DMS53 (cell line): ENCODE results near the gene SLX9.
A peak's percentile ranks its signal among the peaks of the same experiment; 100 is the strongest.

ENCODE experiments used
- DNase-seq: peaks from one replicate; lab custom pipeline; 2025; lab: John Stamatoyannopoulos, UW

SLX9 gene

GRCh38 chr21:44930543-44930981, 9.3 kb upstream of the SLX9 start:
- peak; percentile 14 for DNase-seq

GRCh38 chr21:44931137-44931500, 8.7 kb upstream of the SLX9 start:
- no peak for DNase-seq

DNA sequence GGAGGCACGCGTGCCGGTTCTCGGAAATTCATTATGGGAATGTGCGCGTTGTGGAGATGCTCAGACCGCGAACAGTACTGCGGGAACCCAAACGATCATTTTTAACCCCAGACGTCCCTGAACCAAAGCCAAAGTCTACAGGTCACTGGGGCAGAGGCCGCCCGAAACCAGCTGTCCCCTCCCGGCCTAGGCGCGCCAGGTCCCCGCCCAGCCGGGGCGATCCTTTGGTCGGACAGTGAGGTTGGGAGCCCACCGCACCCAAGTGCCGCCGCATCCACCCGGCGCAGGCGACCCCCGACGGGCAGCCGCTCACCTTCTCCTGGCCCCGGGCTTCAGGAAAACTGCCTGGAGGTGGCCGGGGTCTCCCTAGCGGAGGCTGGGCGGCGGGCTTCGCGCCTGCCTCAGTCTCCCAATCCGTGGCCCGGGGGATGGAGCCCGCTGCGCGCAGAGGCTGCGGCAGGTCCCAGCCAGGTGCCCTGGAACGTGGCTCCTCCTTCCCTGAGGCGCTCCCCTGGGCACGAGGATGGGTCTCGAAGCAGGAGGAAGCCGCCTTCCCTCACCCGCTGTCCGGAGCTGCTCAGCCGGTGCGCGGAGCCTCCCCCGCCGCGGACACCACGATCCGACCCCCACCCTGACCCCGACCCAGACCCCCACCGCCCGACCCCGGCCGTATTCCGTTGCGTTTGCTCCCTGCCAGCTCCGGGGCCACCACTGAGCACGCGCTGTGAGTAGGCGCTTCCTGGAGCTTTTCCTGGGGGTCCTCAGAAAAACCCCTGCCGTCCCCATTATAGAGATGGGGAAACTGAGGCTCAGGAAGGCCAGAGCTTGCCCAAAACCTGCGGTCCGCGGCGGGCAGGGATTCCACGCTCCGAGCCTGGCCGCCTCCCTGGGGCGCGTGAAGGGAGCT, 8.1 kb upstream of the SLX9 start:
- DNase-seq: peak; percentile 27

DNA sequence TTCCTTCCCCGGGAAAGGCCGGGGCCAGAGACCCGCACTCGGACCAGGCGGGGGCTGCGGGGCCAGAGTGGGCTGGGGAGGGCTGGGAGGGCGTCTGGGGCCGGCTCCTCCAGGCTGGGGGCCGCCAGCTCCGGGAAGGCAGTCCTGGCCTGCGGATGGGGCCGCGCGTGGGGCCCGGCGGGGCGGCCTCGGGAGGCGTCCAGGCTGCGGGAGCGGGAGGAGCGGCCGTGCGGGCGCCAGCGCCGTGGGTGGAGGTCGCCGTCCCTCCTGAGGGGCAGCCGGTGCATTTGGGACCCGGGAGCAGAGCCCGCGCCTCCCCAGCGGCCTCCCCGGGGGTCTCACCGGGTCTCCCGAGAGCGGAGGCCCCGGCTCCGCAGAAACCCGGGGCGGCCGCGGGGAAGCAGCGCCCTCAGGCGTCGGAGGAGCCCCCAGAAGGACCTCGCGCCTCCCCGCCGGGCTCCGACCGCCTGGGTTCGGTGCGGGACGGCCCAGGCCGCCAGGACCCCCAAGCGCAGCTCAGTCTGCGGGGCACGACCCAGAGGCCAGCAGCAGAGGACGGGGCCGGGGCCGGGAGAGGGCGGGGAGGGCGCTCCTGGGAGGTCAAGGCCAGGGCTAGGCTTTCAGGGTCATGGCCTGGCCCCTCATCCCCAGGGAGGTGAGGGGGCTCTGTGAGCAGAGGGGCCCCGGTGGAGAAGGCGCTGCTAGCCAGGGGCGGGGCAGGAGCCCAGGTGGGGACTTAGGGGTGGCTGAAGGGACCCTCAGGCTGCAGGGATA, 7.2 kb upstream of the SLX9 start:
- DNase-seq: peak; percentile 33

- DNase-seq: no peak
These were observed 6.5 kb upstream of the SLX9 start for GRCh38 chr21:44933199-44933917.

GRCh38 chr21:44933918-44934260, 5.9 kb upstream of the SLX9 start:
- DNase-seq: no peak

- no peak for DNase-seq
These were observed 5.6 kb upstream of the SLX9 start for GRCh38 chr21:44934276-44934675.

GRCh38 chr21:44934797-44935532, 4.9 kb upstream of the SLX9 start:
- DNase-seq: no peak

- no peak for DNase-seq
These were observed 4.3 kb upstream of the SLX9 start for GRCh38 chr21:44935533-44935927.

DNA sequence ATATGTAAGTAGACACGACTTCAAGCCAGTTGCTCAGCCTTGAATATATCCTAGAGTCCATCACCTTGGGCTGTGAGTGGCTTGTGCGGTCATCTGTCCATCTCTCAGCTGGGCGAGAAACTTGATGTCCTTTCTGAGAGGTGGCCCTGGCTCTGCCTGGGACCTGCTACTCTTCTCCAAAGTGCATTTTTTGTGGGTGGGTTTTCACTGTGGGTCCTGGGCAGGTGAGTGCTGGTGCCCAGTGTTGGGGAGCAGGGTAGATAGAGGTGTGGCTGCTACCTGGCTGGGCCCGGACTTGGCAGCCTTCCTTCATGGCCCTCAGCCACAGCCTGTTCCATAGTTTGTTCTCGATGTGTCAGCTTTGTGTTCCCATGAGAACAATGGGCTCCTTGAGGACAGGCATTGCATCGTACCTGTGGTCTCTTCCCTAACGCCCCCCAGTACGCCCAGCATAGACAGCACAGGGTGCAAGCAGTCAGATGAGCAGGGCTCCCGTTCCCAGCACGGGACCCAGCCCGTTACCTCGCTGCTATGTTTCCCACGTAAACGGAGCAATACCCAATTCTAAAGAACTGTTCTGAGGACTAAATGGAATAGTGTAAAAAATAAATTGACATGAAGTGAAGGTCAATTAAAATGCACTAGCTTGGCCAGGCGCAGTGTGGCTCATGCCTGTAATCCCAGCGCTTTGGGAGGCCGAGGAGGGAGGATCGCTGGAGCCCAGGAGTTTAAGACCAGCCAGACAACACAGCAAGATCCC, 877 bp upstream of the SLX9 start:
- no peak for DNase-seq

GRCh38 chr21:44940116-44940631, 345 bp downstream of the SLX9 start:
- peak; percentile 45 for DNase-seq

- no peak for DNase-seq
These were observed 1.7 kb downstream of the SLX9 start for GRCh38 chr21:44941567-44941966.

GRCh38 chr21:44942566-44942965, 2.7 kb downstream of the SLX9 start:
- DNase-seq: no peak

DNA sequence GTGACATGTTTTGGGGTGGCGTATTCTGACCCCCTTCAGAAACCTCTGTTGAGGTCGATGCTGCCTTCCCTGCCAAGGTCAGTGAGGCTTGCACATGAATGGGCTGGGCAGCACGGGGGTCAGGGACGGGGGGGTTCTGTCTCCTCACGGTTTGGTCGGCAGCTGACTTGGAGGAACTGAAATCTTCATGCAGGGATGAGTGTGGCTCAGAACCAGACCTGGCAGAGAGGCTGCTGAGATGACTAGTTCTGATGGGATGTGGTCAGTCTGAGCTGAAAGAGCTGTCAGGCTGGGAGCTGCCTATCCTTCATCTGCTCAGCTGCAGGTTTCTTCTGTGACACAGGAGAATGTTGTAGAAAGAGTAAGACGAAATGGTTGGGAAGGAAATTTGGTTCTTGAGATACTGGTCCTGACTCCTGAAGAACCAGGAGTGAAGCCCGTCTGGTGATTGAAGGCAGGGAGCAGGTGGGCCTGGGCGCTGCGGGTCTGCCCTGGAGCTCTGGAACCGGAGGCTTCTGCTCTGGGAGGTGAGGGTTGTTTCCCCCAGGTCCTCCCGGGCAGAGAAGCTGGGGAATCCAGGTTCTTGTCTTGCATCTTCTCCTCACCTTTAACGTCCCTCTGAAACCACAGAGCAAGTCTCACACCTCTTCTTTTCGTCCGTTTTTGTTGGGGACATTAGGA, 3.3 kb downstream of the SLX9 start:
- DNase-seq: no peak

- DNase-seq: no peak
These were observed 4.1 kb downstream of the SLX9 start for GRCh38 chr21:44943686-44944550.

GRCh38 chr21:44944596-44944995, 4.8 kb downstream of the SLX9 start:
- DNase-seq: no peak

- DNase-seq: no peak
These were observed 6.6 kb downstream of the SLX9 start for GRCh38 chr21:44946254-44947041.

- DNase-seq: no peak
These were observed 7.5 kb downstream of the SLX9 start for GRCh38 chr21:44947111-44947929.
